Activated CD4-positive, CD25-positive, alpha-beta regulatory T cell (primary cell): ENCODE data around the gene UMAD1.

Experiments
- DNase-seq, 4 experiments: peaks; one replicate each; lab custom pipeline; 2025; lab: John Stamatoyannopoulos, UW

The UMAD1 gene

DNA sequence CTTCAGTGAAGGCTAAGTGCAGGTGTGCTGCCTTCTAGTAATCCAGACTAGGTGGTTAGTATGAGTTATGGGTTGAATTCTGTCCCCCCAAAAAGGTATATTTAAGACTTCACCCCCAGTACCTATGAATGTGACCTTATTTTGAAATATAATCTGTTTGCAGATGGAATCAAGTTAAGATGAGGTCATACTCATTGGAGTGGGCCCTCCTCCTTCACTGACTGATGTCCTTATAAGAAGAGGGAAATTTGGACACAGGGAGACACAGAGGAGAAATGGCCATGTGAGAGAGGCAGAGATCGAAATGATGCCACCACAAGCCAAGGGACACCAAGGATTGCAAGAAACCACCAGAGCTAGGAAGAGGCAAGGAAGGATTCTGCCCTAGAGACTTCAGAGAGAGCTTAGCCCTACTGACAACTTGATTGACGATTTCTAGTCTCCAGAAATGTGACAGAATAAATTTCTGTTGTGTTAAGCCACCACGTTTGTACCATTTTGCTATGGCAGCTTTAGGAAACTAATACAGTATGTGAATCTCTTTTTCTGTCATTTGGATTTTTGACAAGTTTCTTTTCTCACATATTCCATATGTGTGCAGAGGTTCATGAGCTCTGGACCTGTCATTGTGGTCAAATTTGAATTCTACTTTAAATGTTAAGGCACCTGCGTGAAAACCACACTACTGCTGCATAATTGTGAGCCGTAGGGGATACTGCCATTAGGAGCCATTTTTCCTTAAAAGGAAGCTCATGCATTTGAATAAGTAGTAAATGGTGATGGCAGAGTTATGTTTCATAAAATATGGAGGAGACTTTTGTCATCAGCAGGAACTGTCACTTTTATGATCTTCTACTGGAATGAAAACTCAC, 80.4 kb downstream of the UMAD1 start:
- no peak for DNase-seq

- no peak for DNase-seq
Observed at GRCh38 chr7:7731732-7732131, 91.2 kb downstream of the UMAD1 start.

- DNase-seq: no peak
Observed at GRCh38 chr7:7732621-7733281, 92.2 kb downstream of the UMAD1 start.

- DNase-seq: no peak
Observed at GRCh38 chr7:7736671-7737070, 96.1 kb downstream of the UMAD1 start.

- DNase-seq: no peak
Observed at GRCh38 chr7:7737674-7738073, 97.1 kb downstream of the UMAD1 start.

- no peak for DNase-seq
Observed at GRCh38 chr7:7738177-7738576, 97.6 kb downstream of the UMAD1 start.

DNA sequence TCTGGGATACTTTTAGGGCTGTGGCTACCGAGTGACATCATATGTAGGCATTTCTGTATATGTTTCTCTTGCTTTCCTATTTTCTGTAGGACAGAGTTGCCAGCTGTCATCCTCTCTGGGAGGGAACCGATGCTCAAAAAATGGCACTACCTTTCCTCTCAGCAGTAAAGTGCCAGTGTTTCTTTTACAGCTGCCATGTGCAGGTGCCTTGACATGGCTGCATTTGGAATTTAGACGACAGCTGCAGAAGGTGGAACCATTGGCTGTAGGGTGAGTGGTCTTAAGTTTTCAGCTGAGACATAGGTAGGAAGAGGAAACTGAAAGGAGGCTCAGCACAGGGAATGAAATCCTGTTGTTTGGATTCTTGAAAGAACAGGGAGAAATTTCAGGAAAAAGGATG, 98.1 kb downstream of the UMAD1 start:
- no peak for DNase-seq

GRCh38 chr7:7739204-7740036, 98.9 kb downstream of the UMAD1 start:
- DNase-seq: no peak

DNA sequence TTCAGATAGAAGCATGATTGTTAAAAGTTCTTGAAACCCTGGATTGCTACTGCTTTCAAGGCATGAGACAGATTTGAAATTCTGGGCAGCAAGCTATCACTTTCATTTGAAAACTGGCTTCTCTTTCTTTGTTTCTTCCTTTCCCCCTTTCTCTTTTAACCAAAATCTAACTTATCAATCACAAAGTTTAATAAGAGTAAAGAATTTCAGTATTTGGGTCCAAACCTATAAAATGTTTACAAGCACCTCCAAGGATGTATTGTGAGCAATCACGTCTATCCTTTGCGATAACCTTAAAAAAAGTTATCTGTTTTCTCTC, 99.4 kb downstream of the UMAD1 start:
- DNase-seq: no peak

- DNase-seq: no peak
Observed at GRCh38 chr7:7742223-7742622, 101.7 kb downstream of the UMAD1 start.

GRCh38 chr7:7745258-7745657, 104.7 kb downstream of the UMAD1 start:
- DNase-seq: no peak

DNA sequence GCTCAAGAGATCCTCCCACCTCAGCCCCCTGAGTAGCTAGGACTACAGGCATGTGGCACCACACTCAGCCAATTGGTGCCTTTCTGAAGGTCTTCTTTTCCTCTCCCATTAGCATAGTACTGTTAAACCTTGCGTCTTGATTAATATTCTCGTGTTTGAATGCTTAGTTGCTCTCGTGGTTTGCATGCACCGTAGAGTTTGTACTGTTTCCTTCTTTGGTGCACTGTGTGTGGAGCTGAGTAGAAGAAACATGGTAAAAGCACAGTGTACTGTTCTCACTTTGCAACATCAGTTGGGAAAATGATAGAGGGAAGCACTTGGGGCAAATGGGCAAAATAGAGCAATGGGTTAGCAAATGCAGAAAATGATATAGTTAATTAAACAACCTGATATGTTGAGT, 105.4 kb downstream of the UMAD1 start:
- DNase-seq: no peak

GRCh38 chr7:7746458-7746857, 105.9 kb downstream of the UMAD1 start:
- DNase-seq: no peak

DNA sequence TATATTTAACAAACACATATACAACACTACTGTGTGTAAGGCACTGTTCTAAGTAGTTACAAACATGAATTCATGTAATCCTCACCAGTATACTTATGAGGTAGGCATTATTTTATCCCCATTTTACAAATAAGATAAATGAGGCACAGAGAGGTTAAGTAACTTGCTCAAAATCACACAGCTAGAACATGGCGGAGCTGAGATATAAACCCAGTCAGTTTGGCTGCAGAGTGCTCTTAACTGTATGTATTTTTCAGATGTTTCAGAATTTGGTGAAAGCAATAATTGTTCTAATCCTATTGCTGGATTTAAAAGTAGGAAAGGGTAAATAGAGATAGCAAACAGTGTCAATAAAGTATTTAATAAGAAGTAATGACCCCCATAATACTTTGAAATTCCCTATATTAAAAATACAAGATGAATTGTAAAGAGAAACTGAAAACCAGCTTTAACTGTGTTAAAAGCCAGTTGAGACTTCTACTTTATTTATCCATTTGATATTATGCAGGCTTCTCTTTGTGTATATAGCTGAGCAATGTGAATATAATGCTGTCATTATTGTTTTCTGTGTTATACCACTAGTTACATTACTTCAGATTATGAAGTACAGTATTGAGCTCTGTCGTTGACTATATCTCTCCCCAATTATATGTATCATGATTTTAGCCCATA, 110.2 kb downstream of the UMAD1 start:
- no peak for DNase-seq

DNA sequence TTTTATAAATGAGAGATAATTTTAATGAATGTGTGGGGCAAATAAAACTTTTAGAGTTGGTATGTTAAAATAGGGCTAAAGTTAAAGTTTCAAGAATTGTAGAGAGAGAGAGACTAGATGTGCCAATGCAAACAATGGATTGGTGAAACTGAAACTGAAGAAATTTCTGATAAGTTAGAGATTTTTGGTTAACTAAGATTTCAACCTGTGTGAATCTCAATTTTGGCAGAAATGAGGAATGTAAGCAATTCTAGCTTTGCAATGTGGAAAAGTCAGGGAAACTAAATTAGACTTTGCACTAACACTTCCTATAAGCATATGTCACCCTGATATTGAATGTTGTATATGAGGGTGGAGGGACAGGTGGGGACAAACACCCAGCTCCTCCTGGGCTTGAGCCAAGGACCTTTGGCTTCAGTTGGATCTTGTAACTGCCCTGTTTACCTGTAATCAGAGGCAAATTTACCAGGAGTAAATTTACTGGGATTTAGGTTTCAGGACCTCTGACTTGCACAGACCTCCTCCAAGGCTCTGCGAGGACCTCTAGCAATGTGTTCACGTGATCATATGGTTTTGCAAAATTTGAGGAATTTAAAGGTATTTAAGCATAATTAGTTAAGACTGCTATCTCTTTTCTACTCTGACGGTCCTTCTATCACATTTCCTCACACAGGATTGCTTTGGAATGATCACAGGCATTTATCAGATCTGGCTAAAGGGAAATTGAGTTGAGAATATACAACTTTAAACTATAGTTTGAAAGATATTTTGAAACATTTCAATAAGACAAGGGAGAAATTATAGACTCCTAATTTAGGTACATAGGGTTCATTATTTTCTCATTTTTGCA, 110.9 kb downstream of the UMAD1 start:
- no peak for DNase-seq

DNA sequence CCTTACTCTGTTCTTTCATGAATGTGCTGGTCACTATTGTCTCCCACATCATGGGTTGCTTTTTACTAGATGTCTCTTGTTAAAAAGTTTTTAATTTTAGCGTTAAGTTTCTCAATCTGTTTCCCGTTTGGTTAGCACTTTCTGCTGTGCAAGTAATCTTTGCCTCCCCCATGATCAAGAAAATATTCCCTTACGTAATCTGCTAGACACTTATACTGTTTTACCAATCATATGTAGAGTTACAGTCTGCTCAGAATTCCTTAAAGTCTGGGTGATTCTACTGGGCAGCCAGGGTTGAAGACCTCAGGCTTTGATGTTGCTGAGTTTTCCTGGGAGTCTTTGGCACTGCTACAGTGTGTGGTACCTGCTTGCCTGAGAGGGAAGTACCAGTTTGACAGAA, 116.0 kb downstream of the UMAD1 start:
- DNase-seq: no peak

- no peak for DNase-seq
Observed at GRCh38 chr7:7757576-7757975, 117.0 kb downstream of the UMAD1 start.

GRCh38 chr7:7761340-7761973, 120.9 kb downstream of the UMAD1 start:
- no peak for DNase-seq

DNA sequence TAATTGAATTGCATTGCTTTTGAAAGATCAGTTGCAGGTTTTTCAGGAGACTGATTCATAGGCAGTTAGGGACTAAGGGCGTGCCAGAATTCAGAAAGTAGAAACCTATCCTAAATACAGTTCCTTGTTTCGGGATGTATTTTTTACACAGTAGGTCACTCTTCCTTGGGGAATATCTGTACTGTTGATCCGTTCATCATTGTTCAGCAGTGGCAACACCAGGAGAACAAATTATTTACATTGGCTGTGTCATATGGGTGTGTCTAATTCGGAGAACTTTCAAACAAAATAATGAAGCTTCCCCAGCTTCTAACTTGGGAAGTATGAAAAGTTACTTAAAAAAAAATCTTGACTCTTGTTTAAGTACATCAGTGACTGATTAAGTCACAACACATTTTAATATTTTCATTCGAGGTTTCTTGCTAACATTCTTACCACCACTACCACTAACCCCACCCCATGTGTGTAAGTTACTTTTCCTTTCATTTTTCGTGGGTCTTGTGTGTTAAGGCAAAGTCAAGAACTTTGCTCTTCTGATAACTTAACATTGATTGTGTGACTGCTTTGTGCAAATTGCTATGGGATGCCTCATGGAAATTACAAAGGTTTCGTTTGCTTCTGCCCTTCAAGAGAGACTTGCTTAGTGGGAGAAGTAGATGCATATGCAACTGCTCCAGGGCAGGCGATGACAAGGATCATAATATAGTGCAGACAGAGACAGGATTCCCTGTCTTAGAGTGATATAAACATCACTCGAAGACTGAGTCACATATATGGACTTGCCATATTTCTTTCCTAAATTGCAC, 121.6 kb downstream of the UMAD1 start:
- no peak for DNase-seq
